ENCODE measurements around the gene NRSN2.
A peak's percentile ranks its signal among the peaks of the same experiment; 100 is the strongest.
"Not testable (repeated sequence)": the region's sequence is repeated elsewhere in the genome, so short reads cannot be mapped to it uniquely, and the experiment has no call there.

NRSN2 gene

DNA sequence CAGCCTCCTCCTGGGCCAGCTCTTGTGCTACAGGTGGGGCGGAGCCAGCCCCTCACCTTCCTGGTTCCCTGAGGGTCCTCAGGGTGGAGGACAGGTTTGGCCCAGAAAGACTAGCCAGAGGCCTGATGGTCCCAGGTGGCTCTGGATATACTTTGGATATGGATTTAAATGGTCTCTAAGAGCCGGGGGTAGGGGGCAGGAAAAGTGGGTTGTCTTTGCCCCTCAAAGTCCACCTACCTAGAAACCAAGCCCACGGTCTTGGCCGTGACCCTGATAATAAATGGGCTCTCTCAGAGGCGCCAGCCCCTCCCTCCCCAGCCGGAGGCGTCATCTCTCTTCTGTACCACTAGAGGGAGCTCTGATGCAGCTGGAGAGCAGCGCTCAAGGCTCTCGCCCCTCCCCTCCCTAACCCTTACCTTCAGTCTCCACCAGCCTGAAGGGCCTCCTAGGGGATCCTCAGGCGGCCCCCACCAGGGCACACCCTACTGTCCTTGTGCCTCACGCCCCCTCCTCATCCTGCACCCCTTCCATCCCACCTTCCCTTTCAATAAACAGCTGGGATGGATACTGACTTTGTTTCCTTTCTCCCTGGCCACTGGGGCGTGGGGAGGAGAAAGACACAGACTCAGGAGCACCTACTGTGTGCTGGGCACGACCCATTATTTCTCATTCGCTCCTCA lies 7.5 kb downstream of the NRSN2 start:
- DNase-seq: peak; percentile 58

DNA sequence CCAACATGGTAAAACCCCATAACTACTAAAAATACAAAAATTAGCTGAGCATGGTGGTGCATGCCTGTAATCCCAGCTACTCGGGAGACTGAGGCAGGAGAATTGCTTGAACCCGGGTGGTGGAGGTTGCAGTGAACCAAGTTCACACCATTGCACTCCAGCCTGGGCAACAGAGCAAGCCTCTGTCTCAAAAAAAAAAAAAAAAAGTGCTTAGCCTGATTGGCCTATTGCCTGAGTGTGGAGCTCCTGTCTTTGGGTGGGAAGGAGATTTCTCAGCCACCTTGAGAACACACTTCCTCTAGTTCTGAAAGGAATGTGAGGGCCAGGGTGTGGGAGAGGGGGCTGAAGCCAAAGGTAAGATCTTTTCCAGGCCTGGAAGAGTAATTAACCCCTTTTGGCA lies 9.2 kb downstream of the NRSN2 start:
- not testable (repeated sequence) for DNase-seq

DNA sequence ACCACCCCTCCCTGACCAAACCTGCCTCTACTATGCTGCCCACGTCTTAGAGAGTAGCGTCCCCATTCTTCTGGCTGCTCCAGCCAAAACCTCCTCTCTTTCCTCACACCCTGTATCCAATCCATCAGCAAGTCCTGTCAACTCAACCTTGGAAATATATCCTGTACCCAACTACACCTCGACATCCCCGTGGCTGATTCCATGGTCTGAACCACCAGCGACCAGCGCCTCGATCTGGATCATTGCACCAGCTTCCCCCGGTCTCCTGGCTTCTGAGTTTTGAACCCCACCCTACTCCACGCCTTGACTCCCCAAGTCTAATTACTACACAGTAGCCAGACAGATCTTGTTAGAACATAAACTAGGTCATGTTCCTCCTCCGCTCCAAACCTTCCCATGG lies 9.8 kb downstream of the NRSN2 start:
- no peak for DNase-seq

DNA sequence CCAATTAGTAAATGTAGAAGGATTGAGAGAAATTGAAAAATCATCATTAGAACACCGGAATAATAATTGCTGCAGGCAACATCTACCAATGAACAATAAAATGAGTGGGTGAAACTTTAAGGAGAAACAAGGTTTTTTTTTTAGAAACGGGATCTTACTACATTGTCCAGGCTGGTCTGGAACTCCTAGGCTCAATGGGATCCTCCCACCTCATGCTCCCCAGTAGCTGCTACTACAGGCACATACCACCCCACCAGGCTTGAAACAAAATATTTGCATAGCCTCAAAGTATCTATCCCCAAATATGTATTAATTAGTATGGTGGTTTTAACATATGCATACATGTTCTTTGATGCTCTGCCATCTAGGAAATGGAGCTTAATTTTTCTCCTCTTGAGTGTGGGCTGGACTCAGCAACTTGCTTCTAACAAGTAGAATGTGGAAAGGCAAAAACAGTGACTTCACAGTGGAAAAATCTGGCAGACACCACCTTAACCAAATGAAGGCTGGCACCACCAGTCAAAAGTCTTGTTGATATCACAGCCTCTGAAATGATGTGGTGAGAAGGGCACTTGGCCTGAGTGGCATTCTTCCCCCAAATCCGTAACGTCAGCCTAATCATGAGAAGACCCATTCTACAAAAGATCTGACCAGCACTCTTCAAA lies 12.1 kb downstream of the NRSN2 start:
- no peak for DNase-seq

DNA sequence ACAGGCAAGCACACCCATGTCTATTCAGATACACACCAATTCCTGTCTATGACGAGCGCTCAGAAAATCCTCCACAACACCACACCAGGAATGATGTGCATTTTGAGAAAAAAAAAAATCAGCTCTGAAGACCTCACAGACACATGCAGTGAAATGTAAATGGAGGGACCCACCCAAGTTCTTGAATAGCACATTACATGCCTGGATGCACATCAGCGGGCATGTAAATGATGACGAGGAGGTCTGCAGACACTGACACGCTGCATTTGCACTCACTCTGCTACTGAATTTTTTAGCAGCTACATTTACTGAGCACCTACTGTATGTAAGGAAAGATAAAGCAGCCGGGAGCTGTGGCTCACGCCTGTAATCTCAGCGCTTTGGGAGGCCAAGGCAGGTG lies 14.7 kb downstream of the NRSN2 start:
- DNase-seq: no peak

DNA sequence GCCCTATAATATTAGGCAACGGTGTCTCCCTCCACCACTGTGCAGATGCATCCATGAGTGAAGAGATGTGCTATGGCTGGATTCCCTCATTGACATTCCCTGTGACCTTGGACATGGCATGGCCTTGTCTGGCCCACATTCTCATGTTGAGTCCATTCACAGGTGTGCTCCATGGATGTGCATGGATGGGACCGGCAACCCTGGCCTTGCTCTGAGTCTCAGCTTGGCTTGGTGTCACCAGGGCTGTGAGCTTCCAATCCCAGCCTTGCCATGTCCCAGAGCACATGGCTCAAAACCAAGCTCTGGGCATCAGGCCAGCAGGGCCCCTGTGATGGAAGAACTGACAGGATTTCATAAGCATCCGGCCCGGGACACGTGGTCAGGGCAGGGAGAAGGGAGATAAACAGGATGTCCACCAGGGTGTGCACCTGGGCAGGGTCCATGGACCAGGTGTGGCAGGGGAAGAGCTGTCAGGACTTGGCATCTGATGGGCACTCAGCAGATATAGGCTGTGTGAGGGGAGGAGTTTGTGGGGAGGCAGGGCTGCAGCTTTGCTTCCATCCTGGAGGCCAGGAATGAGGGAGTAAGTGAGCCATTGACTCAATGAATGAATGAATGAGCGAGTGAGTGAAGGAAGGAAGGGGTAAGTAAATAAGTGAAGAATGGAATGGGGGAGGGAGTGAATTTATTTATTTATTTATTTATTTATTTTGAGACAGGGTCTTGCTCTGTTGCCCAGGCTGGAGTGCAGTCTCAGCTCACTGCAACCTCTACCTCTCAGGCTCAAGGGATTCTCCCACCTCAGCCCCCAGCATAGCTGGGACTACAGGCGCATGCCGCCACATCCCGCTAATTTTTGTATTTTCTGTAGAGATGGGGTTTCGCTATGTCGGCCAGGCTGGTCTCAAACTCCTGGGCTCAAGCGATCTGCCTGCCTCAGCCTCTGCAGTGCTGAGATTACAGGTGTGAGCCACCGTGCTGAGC lies 15.7 kb downstream of the NRSN2 start:
- DNase-seq: peak; percentile 93

DNA sequence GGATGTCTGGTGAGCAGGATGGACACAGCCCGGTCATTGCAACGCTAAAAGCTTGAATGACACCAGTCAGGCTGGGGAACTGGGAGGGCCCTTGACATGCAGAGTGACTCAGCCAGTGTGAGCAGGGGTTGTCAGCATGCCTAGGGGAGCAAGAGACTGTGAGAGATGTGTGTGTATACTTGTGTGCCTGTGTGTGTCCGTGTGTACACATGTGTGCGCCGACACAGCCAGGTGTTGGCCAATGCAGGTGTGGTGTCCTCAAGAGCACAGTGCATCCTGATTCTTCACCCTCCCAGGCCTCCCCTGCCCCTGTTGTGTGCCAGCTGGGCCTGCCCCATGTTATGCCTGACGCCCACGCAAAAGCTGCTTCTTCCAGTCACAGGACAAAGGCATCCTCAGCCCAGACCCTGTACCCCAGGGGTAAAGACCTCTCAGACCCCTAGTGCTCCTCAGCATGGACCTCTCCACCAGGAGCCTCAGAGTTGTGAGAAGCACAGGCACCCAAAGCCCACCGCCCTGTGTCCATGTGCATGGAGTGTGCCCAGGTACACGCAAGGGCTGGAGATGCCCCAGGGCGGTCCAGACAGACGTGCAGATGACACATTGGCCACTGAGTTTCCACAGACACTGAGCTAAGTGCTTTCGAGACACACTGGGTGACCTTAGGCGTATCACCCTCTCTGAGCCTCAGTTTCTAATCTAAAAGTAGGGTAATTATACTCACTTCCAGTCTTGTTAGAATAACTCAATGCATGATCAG lies 16.6 kb downstream of the NRSN2 start:
- DNase-seq: no peak

DNA sequence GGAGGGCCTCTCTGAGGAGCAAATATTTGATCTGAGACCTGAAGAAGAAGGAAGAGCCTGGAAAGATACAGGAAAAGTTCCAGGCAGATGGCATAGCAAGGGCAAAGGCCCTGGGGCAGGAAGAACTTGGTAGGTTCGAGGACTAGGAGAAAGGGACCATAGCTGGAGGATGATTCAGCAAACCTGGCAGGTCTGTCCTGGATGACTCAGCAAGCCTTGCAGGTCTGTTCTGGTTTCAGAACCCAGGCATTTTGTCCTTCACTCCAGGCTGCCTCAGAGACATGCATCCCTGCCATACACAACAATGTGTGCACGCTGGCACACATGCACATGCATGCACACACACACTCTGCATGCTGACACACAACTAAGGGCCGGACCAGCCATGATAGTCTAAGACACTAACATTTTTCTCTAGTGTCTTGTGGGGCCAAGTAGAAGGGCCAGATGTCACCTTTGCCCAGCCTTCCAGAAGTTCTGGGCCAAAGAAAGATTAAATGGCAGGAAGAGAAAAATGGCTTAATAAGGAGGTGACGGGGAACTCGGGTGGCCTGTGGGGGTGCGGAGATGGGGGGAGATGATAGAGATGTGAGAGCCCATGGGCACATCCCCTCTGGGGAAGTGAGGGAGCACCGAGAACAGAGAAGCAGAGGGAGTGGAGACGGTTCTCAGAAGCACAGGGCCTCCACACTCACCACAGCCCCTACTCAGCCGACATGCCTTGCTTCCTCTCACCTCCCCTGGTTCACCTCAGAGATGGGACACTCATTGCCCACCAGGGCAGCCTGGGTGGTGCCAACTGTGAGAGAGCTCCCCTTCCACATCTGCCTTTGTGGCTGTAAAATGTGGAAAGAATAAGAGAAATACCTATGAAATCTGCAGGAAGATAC lies 18.2 kb downstream of the NRSN2 start:
- no peak for DNase-seq

DNA sequence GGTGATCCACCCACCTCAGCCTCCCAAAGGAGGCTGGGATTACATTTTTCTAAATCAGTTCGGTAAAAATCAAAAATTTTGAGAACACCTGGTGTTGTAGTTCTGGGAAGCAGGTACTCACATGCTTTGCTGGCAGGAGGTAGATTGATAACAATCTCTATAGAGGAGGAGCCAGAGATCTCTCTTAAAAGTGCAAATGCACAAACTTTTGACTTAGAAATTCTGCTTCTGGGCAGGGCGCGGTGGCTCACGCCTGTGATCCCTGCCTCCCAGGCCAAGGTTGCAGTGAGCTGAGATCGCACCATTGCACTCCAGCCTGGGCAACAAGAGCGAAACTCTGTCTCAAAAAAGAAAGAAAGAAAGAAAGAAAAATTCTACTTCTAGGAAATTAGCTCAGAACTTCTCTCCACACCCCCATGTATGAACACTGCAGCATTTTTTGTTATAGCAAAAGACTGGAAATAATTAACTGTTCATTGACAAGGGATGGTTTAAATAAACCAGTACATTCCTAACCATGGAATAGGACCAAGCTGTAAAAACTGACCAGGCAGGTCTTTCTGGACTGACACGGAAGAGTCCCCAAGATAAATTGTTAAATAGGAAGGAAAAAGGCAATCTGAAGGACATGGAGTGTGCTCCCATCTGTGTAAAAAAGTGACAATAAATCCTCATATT lies 19.3 kb downstream of the NRSN2 start:
- no peak for DNase-seq

DNA sequence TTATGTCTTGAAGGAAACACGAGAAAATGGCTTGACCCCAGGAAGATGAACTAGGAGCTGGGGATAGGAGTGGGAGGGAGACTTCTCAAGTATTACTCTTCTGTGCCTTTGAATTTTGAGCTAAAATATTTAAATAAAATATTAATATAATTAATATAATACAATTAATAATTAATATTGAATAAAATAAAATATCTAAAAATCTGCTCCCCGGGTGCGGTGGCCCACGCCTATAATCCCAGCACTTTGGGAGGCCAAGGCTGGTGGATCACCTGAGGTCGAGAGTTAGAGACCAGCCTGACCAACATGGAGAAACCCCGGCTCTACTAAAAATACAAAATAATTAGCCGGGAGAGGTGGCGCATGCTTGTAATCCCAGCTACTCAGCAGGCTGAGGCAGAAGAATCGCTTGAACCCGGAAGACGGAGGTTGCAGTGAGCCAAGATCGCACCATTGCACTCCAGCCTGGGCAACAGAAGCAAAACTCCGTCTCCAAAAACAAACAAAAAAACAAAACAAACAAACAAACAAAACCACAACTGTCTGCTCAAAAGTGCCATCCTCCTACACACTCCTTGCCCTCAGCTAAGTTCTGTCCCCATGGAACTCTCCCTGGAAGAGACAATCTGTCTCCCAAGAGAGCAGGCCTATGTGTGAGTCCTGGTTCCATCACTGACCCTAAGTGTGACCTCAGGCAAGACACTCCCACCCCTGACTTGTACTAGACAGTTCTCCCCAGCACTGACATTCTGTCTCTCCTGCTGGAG lies 20.0 kb downstream of the NRSN2 start:
- no peak for DNase-seq

DNA sequence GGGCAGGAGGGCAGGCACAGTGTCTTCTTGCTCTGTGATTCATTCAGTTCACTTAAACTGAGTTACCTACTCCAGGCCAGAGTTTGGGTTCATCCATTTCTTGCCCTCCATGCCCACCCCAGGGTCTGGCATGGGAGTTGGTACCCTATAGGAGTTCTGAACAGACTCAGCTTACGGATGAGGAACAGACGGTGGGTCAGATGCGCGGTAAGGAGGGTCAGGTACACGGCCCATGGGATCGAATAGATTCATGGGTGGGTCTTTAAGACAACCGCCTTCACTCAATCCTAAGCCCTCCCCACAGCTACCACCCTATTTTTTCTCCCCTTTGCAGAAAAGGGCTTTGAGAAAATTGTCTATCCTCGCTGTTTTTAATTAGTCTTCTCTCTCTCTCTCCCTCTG lies 20.6 kb downstream of the NRSN2 start:
- DNase-seq: no peak

DNA sequence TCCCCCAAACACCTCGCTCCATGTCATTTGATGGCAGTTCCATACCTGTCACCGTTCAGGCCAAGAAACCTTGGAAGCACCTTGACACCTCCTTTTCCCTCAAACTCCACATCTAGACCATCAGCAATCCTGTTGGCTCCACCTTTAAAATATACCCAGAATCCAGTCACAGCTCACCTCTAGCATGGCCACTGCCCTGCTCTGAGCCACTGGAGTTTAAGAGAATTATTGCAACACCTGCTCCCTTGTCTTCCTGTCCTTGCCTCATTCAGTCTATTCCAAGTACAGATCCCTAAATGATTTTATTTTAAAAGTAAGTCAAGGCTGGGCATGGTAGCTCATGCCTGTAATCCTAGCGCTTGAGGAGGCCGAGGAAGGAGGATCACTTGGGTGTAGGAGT lies 22.0 kb downstream of the NRSN2 start:
- DNase-seq: no peak

DNA sequence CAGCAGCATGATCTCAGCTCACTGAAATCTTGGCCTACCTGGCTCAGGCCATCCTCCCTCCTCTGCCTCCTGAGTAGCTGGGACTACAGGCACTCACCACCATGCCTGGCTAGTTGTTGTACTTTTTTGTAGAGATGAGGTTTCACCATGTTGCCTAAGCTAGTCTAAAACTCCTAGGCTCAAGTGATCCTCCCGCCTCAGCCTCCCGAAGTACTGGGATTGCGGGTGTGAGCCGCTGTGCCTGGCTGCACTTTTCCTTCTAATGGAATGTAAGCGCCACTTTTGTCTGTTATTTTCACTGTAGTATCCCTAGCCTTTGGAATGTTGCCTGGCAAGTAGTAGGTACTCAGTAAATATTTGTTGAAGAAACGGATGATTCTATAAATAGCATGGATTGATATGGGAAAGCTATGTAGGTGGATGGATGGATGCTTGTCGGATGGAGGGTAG lies 23.3 kb downstream of the NRSN2 start:
- DNase-seq: no peak

DNA sequence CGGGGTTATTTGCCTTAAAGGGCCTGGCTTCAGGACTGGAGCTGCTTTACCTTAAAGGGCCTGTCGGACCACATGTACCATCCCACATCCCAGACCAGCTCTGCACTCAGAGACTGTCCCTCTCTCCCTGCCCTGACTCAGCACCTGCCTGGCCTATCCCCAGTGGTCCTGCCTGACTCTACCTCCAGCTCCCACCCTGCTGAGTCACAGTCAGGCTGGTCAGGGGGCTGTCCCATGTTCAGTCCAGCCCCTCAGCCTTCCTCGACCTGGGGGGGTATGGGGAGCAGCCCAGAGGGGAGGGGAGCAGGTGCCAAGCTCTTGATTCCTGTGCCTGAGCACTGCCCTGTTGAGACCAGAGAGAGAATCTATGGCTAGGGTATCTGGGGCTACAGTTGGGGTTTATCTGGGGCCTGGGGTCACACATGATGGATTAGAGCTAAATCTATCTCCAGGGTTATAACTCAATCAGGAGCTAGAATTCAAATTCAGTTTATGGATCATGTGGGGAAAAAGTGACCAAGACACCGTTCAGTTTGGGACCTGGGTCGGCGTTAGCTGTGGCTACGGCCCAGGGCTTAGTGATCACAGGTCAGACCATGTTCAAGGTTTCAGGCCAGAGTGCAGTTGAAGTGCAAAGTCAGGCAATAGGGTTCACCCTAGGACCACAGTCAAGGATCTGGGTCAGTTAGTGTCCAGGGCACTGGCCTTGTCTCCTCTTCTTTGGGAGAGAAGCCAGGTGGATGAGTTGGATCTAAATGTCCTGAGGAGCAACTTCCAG lies 24.3 kb downstream of the NRSN2 start:
- no peak for DNase-seq

DNA sequence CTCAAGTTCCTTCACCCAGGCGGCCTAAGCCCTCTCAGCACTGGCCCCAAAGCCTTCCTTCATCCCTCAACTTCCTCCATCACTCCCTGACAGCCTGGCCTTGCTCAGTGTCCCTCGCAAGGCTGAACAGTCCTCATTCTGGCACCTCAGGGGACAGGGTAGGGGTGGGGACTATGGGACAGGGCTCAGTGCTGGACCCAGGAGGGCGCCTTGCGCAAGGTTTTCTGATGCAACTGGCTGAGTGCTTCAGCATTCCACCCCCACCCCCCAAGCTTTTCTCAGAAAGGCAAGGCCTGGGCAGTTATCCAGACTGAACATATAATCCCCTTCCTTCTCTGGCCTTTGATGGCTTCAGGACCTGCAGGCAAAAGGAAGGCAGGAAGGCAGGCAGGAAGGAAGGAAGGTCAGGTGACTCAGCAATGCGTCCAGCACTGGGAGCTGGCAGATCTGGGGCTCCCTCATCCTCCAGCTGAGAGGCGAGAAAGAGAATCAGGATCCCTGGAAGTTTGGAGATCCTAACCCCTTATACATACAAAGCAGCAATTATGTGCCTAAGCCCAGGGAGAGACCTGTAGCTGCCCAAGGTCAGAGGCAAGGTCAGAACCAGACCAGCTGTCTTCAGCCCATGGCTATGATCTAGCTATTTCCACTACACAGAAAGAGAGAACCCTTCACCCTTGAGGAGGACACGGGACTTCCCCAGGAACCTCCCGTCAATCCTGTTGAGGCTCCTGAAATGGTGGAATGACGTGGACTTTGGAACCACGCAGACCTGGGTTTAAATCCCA lies 25.0 kb downstream of the NRSN2 start:
- no peak for DNase-seq

DNA sequence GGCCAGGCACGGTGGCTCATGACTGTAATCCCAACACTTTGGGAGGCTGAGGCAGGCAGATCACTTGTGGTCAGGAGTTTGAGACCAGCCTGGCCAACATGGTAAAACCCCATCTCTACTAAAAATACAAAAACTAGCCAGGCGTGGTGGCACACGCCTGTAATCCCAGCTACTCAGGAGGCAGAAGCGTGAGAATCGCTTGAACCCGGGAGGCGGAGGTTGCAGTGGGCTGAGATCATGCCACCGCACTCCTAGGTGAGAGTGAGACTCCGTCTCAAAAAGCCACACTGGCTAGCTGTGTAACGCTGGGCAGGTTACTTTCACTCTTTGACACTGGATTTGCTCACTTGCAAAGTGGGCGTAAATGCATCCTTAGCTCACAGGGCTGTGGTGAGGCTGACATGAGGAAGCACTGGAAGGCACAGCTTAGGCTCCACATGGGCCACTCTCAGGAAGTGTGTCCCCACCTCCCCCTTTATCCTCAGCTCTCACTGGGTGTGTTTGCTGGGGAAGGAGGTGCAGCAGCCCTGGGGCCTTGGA lies 25.7 kb downstream of the NRSN2 start:
- not testable (repeated sequence) for DNase-seq

DNA sequence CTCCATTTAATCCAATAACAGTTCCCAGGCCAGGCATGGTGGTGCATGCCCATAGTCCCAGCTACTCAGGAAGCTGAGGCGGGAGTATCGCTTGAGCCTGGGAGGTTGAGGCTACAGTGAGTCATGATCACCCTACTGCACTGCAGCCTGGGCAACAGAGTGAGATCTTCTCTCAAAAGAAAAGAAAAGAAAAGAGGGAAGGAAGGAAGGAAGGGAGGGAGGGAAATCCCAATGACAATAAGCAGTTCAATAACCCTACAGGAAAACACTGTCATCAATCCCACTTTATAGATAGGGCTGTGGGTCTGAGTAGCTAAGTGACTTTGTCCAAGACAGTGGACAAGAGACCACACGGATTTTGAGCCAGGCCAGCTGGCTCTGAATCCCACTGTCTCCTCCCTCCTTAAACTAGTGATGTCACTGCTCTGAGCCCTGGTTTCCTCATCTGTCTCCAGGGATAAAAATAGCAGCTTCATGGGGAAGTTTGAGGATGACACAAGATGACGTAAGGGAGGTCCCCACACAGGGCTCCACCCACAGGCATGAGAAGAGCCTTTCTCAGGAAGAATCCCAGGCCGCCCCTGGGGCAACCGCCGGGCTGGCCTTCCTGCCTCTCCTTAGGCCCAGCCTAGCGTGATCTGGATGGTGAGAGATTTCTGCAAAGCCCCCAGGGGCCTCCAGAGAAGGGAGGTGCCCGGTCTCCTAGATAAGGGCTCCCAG lies 26.4 kb downstream of the NRSN2 start:
- DNase-seq: no peak
